ENCODE data around the gene CRB1.

- TF ChIP-seq CTCF (conservative IDR thresholded peaks at IDR 0.05): no peak
- TF ChIP-seq EZH2 (IDR thresholded peaks at IDR 0.05; ENCODE audit: low read depth): no peak
These were observed 213.0 kb downstream of the CRB1 start for GRCh38 chr1:197481101-197481500.

Data from PC-9 (cell line).